Measurements from ENCODE around the gene GIPR. TPM values are rescaled to one million over a fixed set of nuclear protein-coding genes. Genes with fewer than 3 reads are reported as not detected.

GIPR gene
- total RNA-seq, 1 experiment from 2014 or later = not detected

DNA sequence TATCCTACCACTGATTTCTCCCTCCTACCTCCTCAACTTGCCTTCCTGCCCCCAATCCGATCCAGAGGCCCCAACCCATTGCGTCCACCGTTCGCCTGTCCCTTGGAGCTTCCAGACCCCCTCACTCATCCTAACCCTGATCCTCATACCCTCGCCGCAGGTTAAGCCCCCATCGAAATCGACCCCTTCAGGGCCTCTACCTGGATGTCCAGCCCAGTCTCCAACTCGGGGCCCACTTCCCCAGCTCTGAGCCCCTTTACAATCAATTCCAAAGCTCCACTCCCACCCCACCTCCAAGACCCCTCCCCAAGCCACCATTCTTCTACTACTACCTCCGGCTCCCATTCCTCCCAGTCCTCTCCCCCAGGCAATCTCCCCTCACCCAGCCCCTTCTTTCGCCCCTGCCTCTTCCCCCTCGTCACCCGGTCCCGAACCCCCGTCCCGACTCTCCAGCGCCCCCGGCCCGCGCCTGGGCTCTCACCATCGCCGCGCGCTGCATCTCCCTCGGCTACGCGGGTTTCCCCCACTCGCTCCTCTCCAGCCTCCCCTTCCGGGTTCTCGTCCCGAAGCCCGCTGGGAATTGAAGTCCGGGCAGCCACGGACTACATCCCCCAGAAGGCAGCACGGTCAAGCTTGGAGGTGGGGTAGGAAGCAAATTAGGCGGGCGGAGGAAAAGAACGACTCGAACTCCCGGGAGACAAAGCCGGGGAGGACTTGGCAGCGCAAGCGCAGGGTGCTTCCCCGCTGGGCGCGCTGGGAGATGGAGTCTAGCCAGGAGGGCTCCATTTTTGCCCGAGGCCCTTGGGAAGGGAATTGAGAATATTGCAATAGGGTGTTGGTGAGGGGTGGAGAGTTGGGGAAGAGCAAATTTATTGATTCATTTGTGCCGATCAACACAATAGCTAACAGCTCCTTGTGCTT is 62.6 kb downstream of the GIPR start, which contains the start of gene FBXO46:
FBXO46 (minus strand) TSS at position 529 of the 921 bp plus-strand sequence. CDS start 17,401 bp downstream, outside the sequence.
- DNase-seq (ENCODE audit: low spot score) = peak; percentile 94

Other genes with a start within 250 kb of the GIPR start
- 49.3 and 84.0 TPM in 2 replicates for gene ERCC1, start 244.3 kb upstream of the GIPR start, total RNA-seq (2014; rRNA removed; shearing (Covaris generic))
- 1.2 TPM in 1 of 2 replicates, not detected in the other for gene FOSB, start 200.2 kb upstream of the GIPR start, total RNA-seq (2014; rRNA removed; shearing (Covaris generic))
- gene RTN2, start 171.2 kb upstream of the GIPR start, total RNA-seq (2014; rRNA removed; shearing (Covaris generic)) = 3.5 and 6.1 TPM in 2 replicates
- gene PPM1N, start 169.8 kb upstream of the GIPR start, total RNA-seq (2014; rRNA removed; shearing (Covaris generic)) = 0.21 and 1.1 TPM in 2 replicates
- 29.1 and 43.5 TPM in 2 replicates for gene VASP, start 160.7 kb upstream of the GIPR start, total RNA-seq (2014; rRNA removed; shearing (Covaris generic))
- 4.8 and 5.3 TPM in 2 replicates for gene OPA3, start 83.4 kb upstream of the GIPR start, total RNA-seq (2014; rRNA removed; shearing (Covaris generic))
- gene GPR4, start 66.0 kb upstream of the GIPR start, total RNA-seq (2014; rRNA removed; shearing (Covaris generic)) = not detected in 2 replicates
- gene EML2, start 28.8 kb upstream of the GIPR start, total RNA-seq (2014; rRNA removed; shearing (Covaris generic)) = 5.1 and 11.7 TPM in 2 replicates
- 318 and 326 TPM in 2 replicates for gene SNRPD2, start 23.7 kb downstream of the GIPR start, total RNA-seq (2014; rRNA removed; shearing (Covaris generic))
- 5.4 and 5.9 TPM in 2 replicates for gene QPCTL, start 24.4 kb downstream of the GIPR start, total RNA-seq (2014; rRNA removed; shearing (Covaris generic))
- 2.3 and 2.8 TPM in 2 replicates for gene FBXO46, start 62.7 kb downstream of the GIPR start, total RNA-seq (2014; rRNA removed; shearing (Covaris generic))
- not detected in 2 replicates for gene MEIOSIN, start 65.2 kb downstream of the GIPR start, total RNA-seq (2014; rRNA removed; shearing (Covaris generic))
- 2.9 and 3.2 TPM in 2 replicates for gene SIX5, start 101.0 kb downstream of the GIPR start, total RNA-seq (2014; rRNA removed; shearing (Covaris generic))
- gene DMPK, start 114.3 kb downstream of the GIPR start, total RNA-seq (2014; rRNA removed; shearing (Covaris generic)) = 1.6 and 2.2 TPM in 2 replicates
- gene DMWD, start 124.6 kb downstream of the GIPR start, total RNA-seq (2014; rRNA removed; shearing (Covaris generic)) = 5.9 and 7.8 TPM in 2 replicates
- gene RSPH6A, start 147.1 kb downstream of the GIPR start, total RNA-seq (2014; rRNA removed; shearing (Covaris generic)) = not detected in 2 replicates
- 13.2 and 17.7 TPM in 2 replicates for gene SYMPK, start 194.9 kb downstream of the GIPR start, total RNA-seq (2014; rRNA removed; shearing (Covaris generic))
- gene FOXA3, start 196.1 kb downstream of the GIPR start, total RNA-seq (2014; rRNA removed; shearing (Covaris generic)) = 0.31 TPM in 1 of 2 replicates, not detected in the other
- gene IRF2BP1, start 217.9 kb downstream of the GIPR start, total RNA-seq (2014; rRNA removed; shearing (Covaris generic)) = 8.7 and 13.0 TPM in 2 replicates
- gene MYPOP, start 234.4 kb downstream of the GIPR start, total RNA-seq (2014; rRNA removed; shearing (Covaris generic)) = 0.52 and 0.78 TPM in 2 replicates
- not detected in 2 replicates for gene NANOS2, start 246.6 kb downstream of the GIPR start, total RNA-seq (2014; rRNA removed; shearing (Covaris generic))